H1 (cell line): Measurements from ENCODE around the gene LRRC32. TPM values are rescaled to one million over a fixed set of nuclear protein-coding genes. Genes with fewer than 3 reads are reported as not detected.

ENCODE experiments used
- BACH1 ChIP-seq: IDR thresholded peaks from 2 replicates; pipeline ENCODE4 v1.6.1; 2012; ENCODE audit warnings: low read length, improper control_type of control experiment
- RNF2 ChIP-seq: fragments of 200-900, 300-1000 bp; sonication (generic); IDR thresholded peaks from 2 replicates; pipeline ENCODE4 v1.7.1; 2016; ENCODE audit warnings: borderline replicate concordance, low read depth, mild to moderate bottlenecking, antibody characterized with exemption, low read length; ENCODE audit not compliant: poor library complexity, severe bottlenecking; ENCODE audit errors: missing control alignments
- TBP ChIP-seq: IDR thresholded peaks from 2 replicates; pipeline ENCODE4 v1.6.1; 2011; ENCODE audit warnings: low read depth, low read length, improper control_type of control experiment
- ZNF274 ChIP-seq: IDR thresholded peaks from 2 replicates; pipeline ENCODE4 v1.7.0; 2012; ENCODE audit warnings: low read length, borderline replicate concordance; ENCODE audit errors: extremely low read depth
- polyA plus RNA-seq, 7 experiments: library from polyadenylated mRNA; depleted of rRNA in 3 of 7; stranded (reverse) in 5 of 7; unstranded in 2 of 7; fragments of >200 nt in 5 of 7; fragments of 200-250 nt in 2 of 7; gene quantifications; 1 replicate in 5 of 7; 2 replicates in 1 of 7; 4 replicates in 1 of 7; pipeline versions ENCODE4 v1.2.1 to v1.2.3, GENCODE V29; 2011 to 2013; ENCODE audit warnings: missing spikeins in 2 of 7, mixed read lengths in 2 of 7
- total RNA-seq: library from RNA; stranded (reverse); fragmentation: NEBNext Ultra II Directional; extraction: Animal tissue kit (Norgen Biotek cat#: 25700); gene quantifications from 2 replicates; pipeline ENCODE4 v1.2.1, GENCODE V29; 2021
- TF ChIP-seq, protein P1 (sequence below): IDR thresholded peaks from 2 replicates; pipeline ENCODE4 v1.6.1; 2012; ENCODE audit warnings: inconsistent platforms

LRRC32 gene
- total and polyA plus RNA-seq, 2 of the 8 experiments (the other 6 are each of a cell fraction or from before 2014, with no cell fraction given): 0.99 to 1.9 TPM

DNA sequence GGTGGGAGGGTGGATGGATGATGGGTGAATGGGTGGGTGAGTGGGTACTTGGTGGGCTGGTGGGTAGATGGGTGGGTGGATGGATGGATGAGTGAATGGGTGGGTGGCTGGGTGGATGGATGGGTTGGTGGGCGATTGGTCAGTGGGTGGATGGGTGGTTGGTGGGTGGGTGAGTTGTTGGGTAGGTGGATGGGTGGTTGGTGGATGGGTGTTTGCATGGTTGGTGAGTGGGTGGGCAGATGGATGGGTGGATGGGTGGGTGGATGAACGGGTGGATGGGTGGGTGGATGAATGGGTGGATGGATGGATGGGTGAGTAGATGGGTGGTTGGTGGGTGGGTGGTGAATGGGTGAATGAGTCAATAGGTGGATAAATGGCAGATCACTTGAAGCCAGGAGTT, 43.0 kb upstream of the LRRC32 start (continued):
- no peak for TF ChIP-seq RNF2
- no peak for TF ChIP-seq ZNF274
- no peak for TF ChIP-seq BACH1
- TF ChIP-seq TBP: no peak
- TF ChIP-seq, protein P1, sequence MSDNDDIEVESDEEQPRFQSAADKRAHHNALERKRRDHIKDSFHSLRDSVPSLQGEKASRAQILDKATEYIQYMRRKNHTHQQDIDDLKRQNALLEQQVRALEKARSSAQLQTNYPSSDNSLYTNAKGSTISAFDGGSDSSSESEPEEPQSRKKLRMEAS: no peak
- TF ChIP-seq, all 59 proteins: peak for 0
